Stimulated activated CD4-positive, alpha-beta T cell treated with anti-CD3 and anti-CD28 coated beads, Interleukin-15, amount 100 ng/mL, for 1 hour (primary cell): Measurements from ENCODE around the gene DYNC1I1.

Experiments used
- DNase-seq, 2 donors: peaks; one replicate each; pipeline ENCODE4 v3.0.0-alpha.2; 2020; ENCODE audit warnings: low read depth in 1 of 2, low spot score in 1 of 2

Gene DYNC1I1

GRCh38 chr7:95788884-95789283, 16.5 kb downstream of the DYNC1I1 start:
- DNase-seq: no peak

- no peak for DNase-seq
Measured at GRCh38 chr7:95793658-95794057, 21.3 kb downstream of the DYNC1I1 start.

DNA sequence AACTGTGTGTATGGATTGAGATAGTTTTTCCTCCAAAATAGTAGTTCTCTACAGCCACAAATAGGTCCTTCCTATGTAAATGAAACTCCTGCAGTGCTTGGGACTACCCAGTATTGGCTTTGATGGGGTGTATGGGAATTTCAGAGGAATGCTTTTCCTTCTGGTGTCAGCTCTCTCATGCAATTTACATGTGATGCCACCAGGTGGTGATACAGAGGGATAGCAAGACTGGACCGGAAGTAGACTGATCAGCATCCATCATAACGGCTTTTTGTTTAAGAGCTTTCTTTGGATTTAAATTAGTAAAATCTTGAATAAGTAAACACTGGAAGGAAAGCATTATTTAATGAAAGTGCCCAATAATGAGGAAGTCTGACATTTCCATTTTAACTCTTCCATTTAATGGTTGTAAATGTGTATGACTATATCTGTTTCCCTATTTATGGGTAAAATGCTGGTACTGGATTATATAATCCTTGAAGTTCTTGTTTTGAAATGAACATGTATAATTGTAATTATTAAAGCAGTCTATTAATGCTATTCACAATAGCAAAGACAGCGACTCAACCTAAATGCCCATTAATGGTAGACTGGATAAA, 22.7 kb downstream of the DYNC1I1 start:
- no peak for DNase-seq

GRCh38 chr7:95796617-95797016, 24.3 kb downstream of the DYNC1I1 start:
- no peak for DNase-seq

- DNase-seq: no peak
Measured at GRCh38 chr7:95798401-95798930, 26.1 kb downstream of the DYNC1I1 start.

DNA sequence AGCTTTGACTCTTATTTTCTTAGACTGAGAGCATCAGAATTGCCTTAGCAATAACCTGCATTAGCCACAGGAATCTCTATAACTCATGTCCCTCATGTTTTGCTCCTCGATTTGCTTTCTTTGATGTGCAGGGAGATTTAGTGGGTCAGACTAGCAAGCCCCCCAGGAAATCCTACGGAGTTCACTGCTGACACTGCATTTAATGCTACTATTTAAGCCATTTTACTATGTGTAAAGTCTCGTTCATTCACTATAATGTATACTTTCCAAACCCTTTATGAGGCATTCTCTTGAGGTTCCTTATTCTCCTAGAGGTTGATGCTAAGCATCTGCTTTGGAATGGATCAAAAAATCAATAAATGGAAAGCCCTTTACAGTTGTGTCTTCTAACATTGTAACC, 28.4 kb downstream of the DYNC1I1 start:
- no peak for DNase-seq

DNA sequence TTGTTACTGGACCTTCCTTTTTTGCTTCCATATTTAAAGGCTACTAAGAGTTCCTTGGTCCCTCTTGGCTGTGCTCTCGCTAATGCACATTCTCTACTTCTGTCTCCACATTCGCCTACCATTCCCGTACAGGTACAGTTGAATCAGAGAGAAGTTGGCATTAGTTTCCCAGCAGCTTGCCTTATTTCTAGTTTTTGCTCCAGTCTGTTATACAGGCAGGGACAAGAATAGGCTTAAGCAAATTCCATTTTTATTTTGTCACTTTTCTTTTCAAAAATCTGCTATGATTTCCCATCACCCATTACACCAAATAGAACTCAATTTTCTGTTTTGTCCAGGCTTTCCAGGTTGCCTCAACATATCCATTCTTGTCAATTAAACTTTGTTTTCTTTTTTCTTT, 29.9 kb downstream of the DYNC1I1 start:
- no peak for DNase-seq

- DNase-seq: no peak
Measured at GRCh38 chr7:95804052-95804451, 31.7 kb downstream of the DYNC1I1 start.

DNA sequence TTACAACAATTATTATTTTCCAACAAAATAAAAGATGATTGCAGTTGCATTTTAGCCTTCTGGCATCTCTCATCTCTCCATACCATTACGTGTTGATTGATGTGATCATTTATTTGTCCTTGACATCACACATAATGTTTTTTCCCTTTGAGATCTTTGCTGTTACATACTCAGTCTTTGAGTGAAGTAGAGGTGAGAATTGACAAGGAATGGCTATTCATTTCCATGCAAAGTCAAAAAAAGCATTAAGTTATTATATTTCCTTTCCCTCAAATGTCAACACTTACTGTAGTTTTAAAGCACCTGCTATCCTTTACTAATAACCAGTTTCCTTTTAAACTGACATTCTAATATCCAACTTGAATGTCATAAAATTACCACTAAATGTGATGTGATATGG, 33.6 kb downstream of the DYNC1I1 start:
- DNase-seq: no peak

GRCh38 chr7:95808396-95808795, 36.0 kb downstream of the DYNC1I1 start:
- no peak for DNase-seq

- DNase-seq: no peak
Measured at GRCh38 chr7:95811846-95812445, 39.6 kb downstream of the DYNC1I1 start.

GRCh38 chr7:95814721-95815120, 42.4 kb downstream of the DYNC1I1 start:
- DNase-seq: no peak

DNA sequence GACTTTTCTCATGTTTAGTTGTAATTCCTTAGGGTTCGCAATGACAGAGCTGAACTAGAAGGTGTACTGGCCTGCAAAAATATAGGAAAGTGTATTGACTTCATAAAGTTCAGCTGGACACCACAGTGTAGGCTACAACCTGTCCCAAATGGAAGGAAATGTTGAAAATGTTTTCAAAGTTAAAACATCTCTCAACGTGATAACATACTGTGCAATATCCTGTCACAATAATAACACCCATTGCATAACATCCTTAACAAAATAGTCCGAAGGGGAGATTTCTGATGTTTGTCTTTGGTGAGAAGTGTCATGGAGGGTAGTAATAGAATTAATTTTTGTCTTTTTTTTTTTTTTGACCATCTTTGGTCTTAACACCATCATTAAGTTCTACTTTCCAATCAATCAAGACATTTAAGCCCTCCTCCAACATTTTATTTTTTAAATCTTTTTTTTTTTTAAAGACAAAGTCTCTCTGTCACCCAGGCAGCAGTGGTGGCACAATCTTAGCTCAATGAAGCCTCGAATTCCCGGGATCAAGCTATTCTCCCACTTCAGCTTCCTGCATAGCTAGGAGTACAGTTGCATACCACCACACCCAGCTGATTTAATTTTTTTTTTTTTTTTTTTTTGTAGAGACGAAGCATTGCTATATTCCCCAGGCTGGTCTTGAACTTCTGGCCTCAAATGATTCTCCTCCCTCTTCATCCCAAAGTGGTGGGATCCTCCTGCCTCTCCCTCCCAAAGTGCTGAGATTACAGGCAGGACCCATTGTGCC, 45.7 kb downstream of the DYNC1I1 start:
- no peak for DNase-seq

DNA sequence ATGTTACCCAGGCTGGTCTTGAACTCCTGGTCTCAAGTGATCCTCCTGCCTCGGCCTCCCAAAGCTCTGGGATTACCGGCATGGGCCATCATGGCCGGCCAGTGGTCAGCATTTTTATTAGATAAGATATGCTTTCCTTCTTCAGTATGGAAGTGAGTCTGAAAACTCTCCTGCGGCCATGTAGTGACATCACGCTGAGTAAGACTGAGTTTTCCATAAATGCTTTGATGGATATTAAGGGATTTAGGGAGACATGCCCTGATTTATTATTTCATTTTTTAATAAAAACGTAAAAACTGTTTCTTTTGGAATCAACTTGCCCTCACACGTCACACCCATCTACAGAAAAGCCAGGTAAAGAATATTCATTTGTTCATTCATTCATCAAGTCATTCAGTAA, 48.4 kb downstream of the DYNC1I1 start:
- no peak for DNase-seq

GRCh38 chr7:95822717-95823116, 50.4 kb downstream of the DYNC1I1 start:
- DNase-seq: no peak

GRCh38 chr7:95824616-95825015, 52.3 kb downstream of the DYNC1I1 start:
- DNase-seq: no peak

GRCh38 chr7:95828824-95829790, 56.8 kb downstream of the DYNC1I1 start:
- DNase-seq: no peak

DNA sequence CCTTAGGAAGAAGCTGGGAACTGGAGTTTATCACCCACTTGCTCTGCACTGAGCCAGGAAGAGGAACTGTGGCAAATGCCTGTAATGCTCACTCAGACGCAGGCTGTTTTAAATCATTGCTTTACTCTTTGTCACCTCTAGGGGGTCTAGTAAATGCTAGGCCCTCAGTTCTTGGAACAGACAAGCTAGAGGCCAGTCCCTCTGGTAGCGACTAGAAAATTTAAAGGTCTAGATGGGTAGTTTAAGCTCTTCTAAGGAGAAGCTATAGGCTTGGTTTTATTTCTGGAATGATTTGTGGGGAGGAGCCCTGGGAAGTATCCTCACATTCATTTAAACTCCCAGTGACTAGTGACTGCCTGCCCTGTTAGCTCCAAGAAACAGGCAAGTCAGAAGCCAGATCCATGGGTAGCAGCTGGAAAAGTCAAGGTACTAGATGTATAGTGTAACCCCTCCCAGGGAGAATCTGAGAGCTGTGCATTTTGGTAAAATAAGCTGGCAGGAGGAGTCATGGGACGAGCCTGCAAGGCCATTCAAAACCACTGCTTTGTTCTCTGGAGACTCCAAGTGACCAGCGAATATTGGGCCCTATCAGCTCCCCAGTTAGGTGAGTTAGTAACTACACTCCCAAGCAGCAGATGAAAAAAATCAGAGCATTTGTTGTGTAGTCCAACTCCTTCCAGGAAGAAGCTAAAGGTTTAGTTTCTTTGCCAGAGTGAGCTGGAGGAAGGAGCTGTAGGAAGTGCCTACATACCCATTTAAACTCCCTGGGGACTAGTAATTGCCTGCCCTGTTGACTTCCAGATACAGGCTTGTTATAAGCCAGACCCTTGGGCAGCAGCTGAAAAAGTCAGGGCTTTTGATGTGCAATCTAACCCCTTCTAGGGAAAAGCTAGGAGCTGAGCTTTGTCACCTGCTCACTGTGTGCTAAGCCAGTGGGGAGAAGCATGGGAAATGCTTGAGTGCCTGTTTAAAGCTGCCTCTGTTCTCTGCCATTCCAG, 68.9 kb downstream of the DYNC1I1 start:
- DNase-seq: no peak

DNA sequence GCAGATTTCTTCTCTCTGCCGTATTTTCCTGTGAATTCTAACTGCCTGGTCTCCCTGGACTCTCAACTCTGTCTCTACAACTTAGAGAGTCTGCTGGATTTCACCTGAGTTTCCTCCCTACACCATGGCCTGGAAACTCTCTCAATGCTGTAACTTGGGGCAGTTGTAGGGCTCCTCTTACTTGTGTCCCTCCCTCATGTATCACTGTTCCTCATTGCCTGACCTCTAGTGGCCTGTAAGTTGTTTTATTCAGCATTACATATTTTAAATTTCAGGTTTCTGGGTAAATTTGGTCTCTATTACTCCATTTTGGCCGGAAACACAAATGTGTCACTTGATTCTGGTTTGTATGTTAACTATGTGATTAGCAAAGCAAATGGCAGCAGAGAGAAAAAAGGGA, 70.9 kb downstream of the DYNC1I1 start:
- DNase-seq: no peak

GRCh38 chr7:95845007-95845406, 72.7 kb downstream of the DYNC1I1 start:
- DNase-seq: no peak
